Uterus (tissue), 2 donors: ENCODE measurements around the gene ANP32D.

Experiments
- POLR2A ChIP-seq, 2 donors: fragments of 450-650 bp; IDR thresholded peaks; one replicate each; pipeline ENCODE4 v1.6.1; 2016; ENCODE audit warnings: antibody characterized with exemption in 2 of 2, mild to moderate bottlenecking in 1 of 2, moderate library complexity in 1 of 2
- TF ChIP-seq, protein P1 (sequence below), 4 experiments: fragments of 200-600 bp in 2 of 4; fragments of 450-650 bp in 2 of 4; sonication (generic) in 2 of 4; IDR thresholded peaks; one replicate each; pipeline ENCODE4 v1.5.1; 2016 to 2019; ENCODE audit warnings: antibody characterized with exemption in 4 of 4, mild to moderate bottlenecking in 2 of 4, moderate library complexity in 1 of 4

DNA sequence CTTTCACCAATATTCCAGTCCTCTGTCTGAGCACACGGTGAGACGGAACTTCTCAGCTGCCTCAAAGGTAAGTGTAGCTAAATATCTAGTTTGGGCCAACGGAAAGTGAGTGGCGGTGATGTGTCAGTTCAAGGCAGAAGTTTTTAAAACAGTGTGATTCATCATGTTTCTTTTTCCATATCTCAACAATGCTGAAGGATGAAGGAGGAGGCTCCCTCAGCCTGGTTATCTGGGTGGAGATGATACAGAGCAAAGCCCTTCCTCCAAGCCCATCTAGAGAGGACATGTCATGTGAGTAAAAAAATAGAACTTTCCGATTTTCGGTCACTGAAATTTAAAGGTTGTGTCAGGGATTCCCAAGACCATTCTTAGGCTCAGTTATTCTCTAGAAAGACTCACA is 13.1 kb upstream of the ANP32D start:
- TF ChIP-seq POLR2A (IDR thresholded peaks at IDR 0.05): no peak
- TF ChIP-seq, protein P1, sequence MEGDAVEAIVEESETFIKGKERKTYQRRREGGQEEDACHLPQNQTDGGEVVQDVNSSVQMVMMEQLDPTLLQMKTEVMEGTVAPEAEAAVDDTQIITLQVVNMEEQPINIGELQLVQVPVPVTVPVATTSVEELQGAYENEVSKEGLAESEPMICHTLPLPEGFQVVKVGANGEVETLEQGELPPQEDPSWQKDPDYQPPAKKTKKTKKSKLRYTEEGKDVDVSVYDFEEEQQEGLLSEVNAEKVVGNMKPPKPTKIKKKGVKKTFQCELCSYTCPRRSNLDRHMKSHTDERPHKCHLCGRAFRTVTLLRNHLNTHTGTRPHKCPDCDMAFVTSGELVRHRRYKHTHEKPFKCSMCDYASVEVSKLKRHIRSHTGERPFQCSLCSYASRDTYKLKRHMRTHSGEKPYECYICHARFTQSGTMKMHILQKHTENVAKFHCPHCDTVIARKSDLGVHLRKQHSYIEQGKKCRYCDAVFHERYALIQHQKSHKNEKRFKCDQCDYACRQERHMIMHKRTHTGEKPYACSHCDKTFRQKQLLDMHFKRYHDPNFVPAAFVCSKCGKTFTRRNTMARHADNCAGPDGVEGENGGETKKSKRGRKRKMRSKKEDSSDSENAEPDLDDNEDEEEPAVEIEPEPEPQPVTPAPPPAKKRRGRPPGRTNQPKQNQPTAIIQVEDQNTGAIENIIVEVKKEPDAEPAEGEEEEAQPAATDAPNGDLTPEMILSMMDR (IDR thresholded peaks at IDR 0.05): no peak
